Hematopoietic multipotent progenitor cell (in vitro differentiated cells): ENCODE results near the gene DNAJC19. TPM values are rescaled to one million over a fixed set of nuclear protein-coding genes. Genes with fewer than 3 reads are reported as not detected.

Experiments used
- DNase-seq, 3 donors: peaks; one replicate each; pipeline ENCODE4 v3.0.0-alpha.2; 2011 to 2015; ENCODE audit warnings: low read depth in 2 of 3, low spot score in 2 of 3
- total RNA-seq: library from RNA; depleted of rRNA; stranded (reverse); fragments of >200 nt; gene quantifications from one replicate; pipeline ENCODE4 v1.2.3, GENCODE V29; 2012

The DNAJC19 gene
- total RNA-seq, 1 donor = 21.3 TPM

DNA sequence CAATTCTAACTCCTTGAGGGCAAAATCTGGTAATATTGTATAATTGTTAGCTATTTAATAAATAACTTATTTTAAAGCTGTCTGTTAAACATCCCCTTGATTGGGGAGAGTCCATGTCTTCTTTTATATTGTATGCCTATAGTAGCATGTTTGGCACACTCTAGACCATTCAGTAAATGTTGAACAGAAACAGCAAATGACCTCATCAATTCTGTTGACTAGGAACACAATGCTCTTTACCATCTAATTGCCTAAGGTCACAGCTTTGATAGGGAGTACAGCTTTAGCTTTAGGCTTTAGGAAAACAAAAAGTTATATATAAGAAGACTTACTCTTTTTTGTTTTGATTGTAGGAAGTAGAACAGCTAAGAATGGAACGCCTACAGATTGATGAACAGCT is 27.0 kb downstream of the DNAJC19 start:
- DNase-seq = no peak

DNA sequence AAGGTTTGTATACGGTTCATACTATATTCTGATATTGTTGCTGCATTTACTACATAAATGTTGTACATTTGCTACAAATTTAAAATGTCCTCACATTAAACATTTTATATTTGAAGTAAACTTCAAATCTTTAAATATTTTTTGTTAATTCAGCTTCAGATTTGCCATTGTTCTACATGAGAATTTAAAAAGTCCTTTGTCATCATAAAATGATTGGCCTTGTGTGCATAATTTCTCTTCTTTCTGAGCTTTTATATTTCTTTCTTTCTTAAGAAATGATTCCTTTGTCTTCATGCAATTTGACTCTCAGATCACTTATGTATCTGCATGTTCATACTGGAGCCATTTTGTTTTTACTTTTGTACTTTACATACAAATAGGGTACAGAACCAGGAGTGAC is 28.0 kb downstream of the DNAJC19 start:
- no peak for DNase-seq

DNA sequence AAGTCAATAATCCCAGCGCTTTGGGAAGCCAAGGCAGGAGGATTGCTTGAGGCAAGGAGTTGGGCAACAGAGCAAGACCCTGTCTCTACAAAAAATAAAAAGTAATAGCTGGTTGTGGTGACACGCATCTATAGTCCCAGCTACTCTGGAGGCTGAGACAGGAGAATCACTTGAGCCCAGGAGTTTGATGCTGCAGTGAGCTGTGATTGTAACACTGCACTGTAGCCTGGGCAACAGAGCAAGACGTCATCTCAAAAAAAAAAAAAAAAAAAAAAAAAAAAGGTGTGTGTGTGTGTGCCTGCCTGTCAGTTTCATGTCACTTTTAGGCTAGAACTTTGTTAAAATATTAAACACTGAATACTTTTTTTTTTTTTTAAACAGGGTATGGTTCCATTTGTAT is 28.4 kb downstream of the DNAJC19 start:
- no peak for DNase-seq

DNA sequence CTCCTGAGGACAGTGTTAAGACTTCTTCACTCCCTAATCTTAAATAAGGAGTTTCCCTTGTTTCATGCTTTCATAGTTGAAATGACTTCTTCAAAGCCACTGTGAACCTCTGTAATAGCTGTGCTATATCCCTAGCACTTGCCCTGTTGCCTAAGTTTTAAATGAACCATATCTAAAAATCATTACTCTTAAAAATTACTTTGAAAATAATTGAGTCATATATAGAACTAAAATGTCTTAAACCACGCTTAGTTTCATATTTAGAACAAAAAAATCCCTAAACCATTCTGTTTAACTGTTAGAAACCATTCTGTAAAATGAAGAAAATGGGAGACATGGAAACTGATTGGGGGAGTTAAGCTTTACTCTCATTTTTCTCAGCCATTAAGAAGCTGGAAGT is 29.8 kb downstream of the DNAJC19 start:
- no peak for DNase-seq

DNA sequence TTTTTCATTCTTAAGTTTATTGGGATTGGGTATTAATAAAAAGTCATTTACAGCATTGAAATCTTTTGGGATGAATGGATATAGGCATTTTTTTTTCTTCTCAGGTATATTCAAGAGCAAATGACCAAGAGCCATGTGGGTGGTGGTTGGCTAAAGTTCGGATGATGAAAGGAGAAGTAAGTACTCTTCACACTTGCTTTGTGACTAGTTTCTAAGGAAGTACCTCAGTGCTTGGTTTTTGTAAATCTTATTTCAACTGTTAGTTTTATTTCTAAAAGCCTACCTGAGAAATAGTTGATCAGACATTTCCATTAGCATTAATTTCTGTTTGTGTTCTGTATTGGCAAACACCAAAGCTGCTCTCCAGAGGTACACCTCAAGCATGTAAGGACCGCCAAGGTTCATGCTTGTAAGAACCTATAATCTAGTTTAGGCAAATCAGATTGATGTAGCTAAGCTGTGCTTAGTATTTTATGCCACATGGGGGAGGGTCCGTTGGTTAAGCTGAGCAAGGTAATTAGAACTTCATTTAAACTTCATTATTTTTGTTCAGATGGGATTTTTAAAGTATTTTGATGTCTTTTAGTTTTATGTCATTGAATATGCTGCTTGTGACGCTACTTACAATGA is 41.7 kb downstream of the DNAJC19 start:
- DNase-seq = no peak

DNA sequence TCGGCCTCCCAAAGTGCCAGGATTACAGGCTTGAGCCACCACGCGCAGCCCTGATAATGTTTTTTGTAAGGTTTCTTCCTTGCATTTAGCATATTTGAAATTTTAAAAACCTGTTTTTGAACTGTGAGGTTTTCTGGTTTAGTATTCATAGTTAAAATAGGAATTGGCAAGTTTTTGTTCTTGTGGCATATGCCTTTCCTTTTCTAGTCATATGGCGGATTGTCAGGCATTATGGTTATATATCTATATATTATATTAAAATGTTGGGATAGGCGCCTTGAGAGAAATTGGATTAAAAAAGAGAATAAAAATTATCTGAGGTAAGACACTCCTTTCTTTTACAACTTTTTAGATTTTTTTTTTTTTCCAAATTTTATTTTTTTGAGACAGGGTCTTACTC is 48.7 kb downstream of the DNAJC19 start:
- DNase-seq = no peak

DNA sequence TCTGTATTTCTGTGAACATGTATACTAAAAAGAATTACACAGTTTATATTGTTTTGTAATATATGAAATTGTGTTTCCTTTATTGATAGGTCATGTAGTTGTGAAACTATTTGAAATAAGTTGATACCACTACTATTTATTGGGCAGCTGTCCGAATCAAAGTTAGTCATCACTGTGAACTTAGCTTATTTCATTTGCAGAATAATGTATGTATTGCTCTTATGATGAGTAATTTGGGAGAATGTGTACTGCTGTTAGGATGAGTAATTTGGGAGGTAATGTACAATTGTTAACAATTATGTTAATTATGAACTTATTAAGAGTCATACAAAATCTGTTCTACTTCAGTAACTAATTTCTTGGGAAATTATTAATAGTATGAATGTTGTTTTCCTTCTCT is 54.9 kb downstream of the DNAJC19 start:
- DNase-seq = no peak

Other genes with a start within 250 kb of the DNAJC19 start
- 88.1 TPM for gene FXR1, start 77.1 kb downstream of the DNAJC19 start, total RNA-seq